ENCODE results near the gene ATG101.
"Not testable (repeated sequence)": the region's sequence is repeated elsewhere in the genome, so short reads cannot be mapped to it uniquely, and the experiment has no call there.

ATG101 gene

DNA sequence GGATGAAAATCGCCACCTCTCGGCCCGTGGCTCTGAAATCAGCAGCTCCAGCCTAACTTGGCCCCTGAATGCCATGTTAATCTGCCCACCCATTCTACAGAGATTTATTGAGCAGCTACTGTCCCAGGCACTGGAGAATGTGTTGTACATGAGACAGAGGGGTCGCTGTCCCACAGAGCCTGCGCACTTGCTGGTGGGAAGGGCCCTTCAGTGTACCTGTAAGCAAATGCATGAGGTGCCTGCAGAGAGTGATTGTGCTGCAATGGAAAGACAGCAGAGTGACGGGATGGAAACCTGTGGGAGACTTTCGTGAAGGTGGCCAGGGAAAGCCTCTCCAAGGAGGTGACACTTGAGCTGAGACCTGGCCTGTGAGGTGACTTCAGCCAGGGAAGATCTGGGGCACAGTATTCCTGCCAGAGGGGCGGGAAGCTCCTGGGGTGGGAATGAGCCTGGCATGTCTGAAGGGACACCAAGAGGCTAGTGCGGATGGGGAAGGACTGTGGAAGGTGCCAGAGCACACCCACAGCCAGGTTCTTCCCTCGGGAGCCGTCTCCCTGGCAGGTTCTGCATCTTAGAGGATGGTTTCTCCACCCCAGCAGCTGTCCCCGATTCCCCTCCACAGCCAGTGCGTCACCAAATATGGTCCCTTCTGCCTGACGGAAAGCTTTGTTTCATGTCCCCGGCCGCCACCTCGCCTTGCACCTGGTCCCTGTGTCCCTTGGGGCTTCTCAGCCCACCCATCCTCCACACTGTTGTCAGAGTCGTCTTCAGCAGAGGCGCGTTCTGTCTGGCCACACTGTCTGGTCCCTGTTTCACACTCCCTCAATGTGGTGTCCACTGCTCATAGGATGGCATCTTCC is 18.4 kb downstream of the ATG101 start:
- Histone ChIP-seq H3K36me3 (no peaks in the 10 kb centered on the region), H3K9me3 (replicated peaks in 1 of 11) (no peaks in the 10 kb centered on the region), H3K4me2 (peak overlapping the region in 8 of 11 experiments; percentile 48 to 86 (median 71); a peak in 15 of 22 replicates), H4K20me1 (peaks cover 0 to 1% (median under 1%) of the 10 kb centered on the region in 11 experiments; a peak in 7 of 22 replicates), H3K4me3 (no peak overlapping the region), H3K4me1 (peaks cover 0 to 48% (median 37%) of the 10 kb centered on the region in 10 experiments; a peak in 17 of 20 replicates), H3K9ac (peak overlapping the region in 2 of 11 experiments; percentile 4 to 39; a peak in 3 of 22 replicates), H3K27ac (no peak overlapping the region), H3K27me3 (peaks cover 0 to 5% (median 0%) of the 10 kb centered on the region in 11 experiments; a peak in 1 of 22 replicates)
- no peak for TF ChIP-seq Cebpa-rat (IDR thresholded peaks at IDR 0.05)

DNA sequence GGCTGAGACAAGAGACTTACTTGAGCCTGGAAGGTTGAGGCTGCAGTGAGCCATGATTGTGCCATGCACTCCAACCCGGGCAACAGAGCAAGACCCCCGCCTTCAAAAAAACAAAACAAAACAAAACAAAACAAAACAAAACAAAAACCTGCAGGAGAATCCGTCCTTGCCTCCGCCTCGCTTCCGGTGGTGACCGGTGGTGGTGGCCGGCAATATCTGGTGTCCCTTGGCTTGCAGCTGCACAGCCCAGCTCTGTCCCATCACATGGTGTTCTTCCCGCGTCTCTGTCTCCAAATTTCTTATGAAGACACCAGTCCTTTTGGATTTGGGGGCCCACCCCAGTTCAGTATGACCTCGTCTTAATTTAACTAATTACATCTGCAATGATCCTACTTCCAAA is 19.7 kb downstream of the ATG101 start:
- no peaks in the 10 kb centered on the region for H3K9me3 ChIP-seq (replicated peaks in 1 of 11)
- H3K36me3 ChIP-seq = no peaks in the 10 kb centered on the region
- peaks cover 0 to 39% (median 26%) of the 10 kb centered on the region in 10 experiments; a peak in 16 of 20 replicates for H3K4me1 ChIP-seq
- H3K9ac ChIP-seq = no peak overlapping the region
- no peaks in the 10 kb centered on the region; a peak in 1 of 22 replicates for H4K20me1 ChIP-seq
- TF ChIP-seq Cebpa-rat (IDR thresholded peaks at IDR 0.05) = no peak
- H3K27me3 ChIP-seq = peaks cover 0 to 5% (median 0%) of the 10 kb centered on the region in 11 experiments; a peak in 1 of 22 replicates
- H3K4me2 ChIP-seq = peak overlapping the region in 1 of 11 experiments; percentile 79; a peak in 1 of 22 replicates
- H3K27ac ChIP-seq = no peak overlapping the region
- H3K4me3 ChIP-seq = no peak overlapping the region

DNA sequence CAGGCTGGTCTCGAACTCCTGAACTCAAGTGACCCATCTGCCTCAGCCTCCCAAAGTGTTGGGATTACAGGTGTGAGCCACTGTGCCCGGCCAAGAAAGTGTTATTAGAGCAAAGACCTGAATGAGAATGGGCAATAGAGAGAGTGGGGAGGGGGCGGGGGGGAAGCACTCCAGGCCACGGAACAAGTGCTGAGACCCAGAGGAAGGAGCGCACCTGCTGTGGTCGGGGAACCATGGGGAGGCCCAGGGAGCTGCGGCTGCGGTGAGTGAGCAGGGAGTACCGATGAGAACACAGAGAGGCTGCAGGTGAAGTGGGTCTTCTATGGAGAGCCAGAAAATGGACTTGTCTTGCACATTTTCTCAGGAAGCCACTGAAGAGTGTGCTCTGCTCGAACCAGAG is 20.5 kb downstream of the ATG101 start:
- Histone ChIP-seq H3K27ac (no peak overlapping the region), H4K20me1 (no peaks in the 10 kb centered on the region; a peak in 1 of 22 replicates), H3K4me1 (peaks cover 0 to 31% (median 18%) of the 10 kb centered on the region in 10 experiments; a peak in 16 of 20 replicates), H3K4me3 (no peak overlapping the region), H3K4me2 (no peak overlapping the region), H3K9me3 (replicated peaks in 1 of 11) (no peaks in the 10 kb centered on the region), H3K36me3 (no peaks in the 10 kb centered on the region), H3K27me3 (peaks cover 0 to 5% (median 0%) of the 10 kb centered on the region in 11 experiments; a peak in 1 of 22 replicates), H3K9ac (no peak overlapping the region)
- no peak for TF ChIP-seq Cebpa-rat (IDR thresholded peaks at IDR 0.05)

DNA sequence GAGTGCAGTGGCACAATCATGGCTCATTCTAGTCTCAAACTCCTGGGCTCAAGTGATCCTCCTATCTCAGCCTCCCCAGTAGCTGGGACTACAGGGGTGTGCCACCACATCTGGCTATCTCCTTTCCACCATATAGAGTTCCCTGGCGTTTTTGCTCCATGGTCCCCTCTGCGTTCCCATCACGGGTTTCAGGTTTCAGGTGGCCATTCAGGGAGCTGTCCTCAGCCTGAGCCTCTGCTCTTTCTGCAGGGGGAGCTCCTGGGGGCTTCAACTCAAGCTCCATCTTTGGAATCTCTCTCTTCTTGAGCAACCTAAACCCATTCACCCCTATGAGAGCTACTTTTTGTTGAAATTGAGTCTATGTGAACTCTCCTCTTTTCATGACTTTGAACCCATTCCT is 21.3 kb downstream of the ATG101 start:
- Histone ChIP-seq H3K4me2 (no peak overlapping the region), H4K20me1 (no peaks in the 10 kb centered on the region; a peak in 1 of 22 replicates), H3K27me3 (peaks cover 0 to 5% (median 0%) of the 10 kb centered on the region in 11 experiments; a peak in 1 of 22 replicates), H3K4me3 (no peak overlapping the region), H3K27ac (no peak overlapping the region), H3K9me3 (replicated peaks in 1 of 11) (no peaks in the 10 kb centered on the region), H3K36me3 (no peaks in the 10 kb centered on the region), H3K9ac (no peak overlapping the region), H3K4me1 (peaks cover 0 to 26% (median 18%) of the 10 kb centered on the region in 10 experiments; a peak in 16 of 20 replicates)
- no peak for TF ChIP-seq Cebpa-rat (IDR thresholded peaks at IDR 0.05)

DNA sequence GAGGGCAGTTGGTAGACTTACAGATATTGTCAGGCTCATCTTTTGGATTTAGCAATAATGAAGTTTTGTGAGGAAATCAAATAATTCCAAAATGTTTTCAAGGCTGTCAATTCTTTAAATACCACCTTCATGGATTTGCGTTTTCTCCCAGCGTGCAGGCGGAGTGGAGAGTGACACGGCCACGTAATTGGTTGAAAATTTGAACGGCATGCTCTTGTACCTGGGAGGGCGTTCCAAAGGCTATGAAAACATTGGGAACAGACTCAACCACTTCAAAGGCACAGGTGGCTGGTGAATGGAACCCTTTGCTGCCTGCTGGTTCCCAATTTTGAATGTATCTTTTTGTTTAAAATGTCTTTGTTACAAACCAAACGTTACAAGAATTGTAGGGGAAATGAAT is 22.1 kb downstream of the ATG101 start:
- Histone ChIP-seq H3K27me3 (peaks cover 0 to 5% (median 0%) of the 10 kb centered on the region in 11 experiments; a peak in 1 of 22 replicates), H4K20me1 (no peaks in the 10 kb centered on the region; a peak in 1 of 22 replicates), H3K36me3 (no peaks in the 10 kb centered on the region), H3K27ac (no peak overlapping the region), H3K4me1 (peaks cover 0 to 23% (median 18%) of the 10 kb centered on the region in 10 experiments; a peak in 16 of 20 replicates), H3K4me2 (no peak overlapping the region), H3K4me3 (no peak overlapping the region), H3K9ac (no peak overlapping the region), H3K9me3 (replicated peaks in 1 of 11) (no peaks in the 10 kb centered on the region)
- no peak for TF ChIP-seq Cebpa-rat (IDR thresholded peaks at IDR 0.05)

GRCh38 chr12:52093346-52093745 is 23.6 kb downstream of the ATG101 start:
- Histone ChIP-seq H3K36me3 (no peaks in the 10 kb centered on the region), H3K27me3 (no peaks in the 10 kb centered on the region), H3K9me3 (replicated peaks in 1 of 11) (no peaks in the 10 kb centered on the region), H4K20me1 (no peaks in the 10 kb centered on the region; a peak in 1 of 22 replicates), H3K9ac (no peak overlapping the region), H3K4me1 (peaks cover 0 to 12% (median 9%) of the 10 kb centered on the region in 10 experiments; a peak in 14 of 20 replicates), H3K27ac (no peak overlapping the region), H3K4me2 (no peak overlapping the region), H3K4me3 (no peak overlapping the region)
- TF ChIP-seq Cebpa-rat (IDR thresholded peaks at IDR 0.05) = no peak

DNA sequence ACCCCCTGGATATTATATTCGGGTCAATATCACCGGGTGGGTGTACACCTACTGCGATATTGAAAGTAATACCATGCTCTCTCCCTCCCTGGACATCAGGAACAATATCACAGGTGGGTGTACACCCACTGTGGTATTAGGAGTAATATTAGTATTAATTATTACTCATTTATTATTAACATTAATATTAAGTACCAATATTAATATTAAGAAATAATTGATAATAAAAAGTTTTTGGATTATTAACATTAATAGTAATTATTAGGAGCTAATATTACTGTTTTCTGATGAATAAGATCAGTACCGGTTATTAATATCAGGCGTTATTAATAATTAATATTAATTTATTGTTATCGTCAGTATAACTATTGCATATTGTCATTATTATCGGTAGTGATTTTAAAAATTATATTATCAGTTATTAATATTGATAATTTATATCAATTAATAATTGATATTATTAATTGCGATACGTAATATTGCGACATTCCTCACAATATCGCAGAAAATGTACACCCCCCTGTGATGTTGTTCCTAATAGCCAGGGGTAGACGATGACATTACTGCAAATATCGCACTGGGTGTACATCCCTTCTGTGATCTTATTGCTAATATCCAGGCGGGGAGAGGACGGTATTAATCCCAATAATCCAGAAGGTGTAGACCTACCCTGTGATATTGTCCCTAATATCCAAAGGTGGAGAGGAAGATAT is 26.7 kb downstream of the ATG101 start:
- Histone ChIP-seq H3K4me2 (no peak overlapping the region), H3K27ac (no peak overlapping the region), H3K27me3 (no peaks in the 10 kb centered on the region), H3K9ac (no peak overlapping the region), H3K36me3 (no peaks in the 10 kb centered on the region), H3K9me3 (replicated peaks in 1 of 11) (no peaks in the 10 kb centered on the region), H3K4me3 (no peak overlapping the region), H3K4me1 (no peaks in the 10 kb centered on the region), H4K20me1 (no peaks in the 10 kb centered on the region)
- peak in 3 of 11 experiments; percentile 42 to 55 (median 50); a peak in 2 of 22 replicates for TF ChIP-seq Cebpa-rat (IDR thresholded peaks at IDR 0.05)

- Histone ChIP-seq H3K27ac (no peak overlapping the region), H3K9me3 (replicated peaks in 1 of 11) (no peaks in the 10 kb centered on the region), H3K36me3 (no peaks in the 10 kb centered on the region), H3K4me2 (no peak overlapping the region), H4K20me1 (no peaks in the 10 kb centered on the region), H3K9ac (no peak overlapping the region), H3K27me3 (no peaks in the 10 kb centered on the region), H3K4me1 (no peaks in the 10 kb centered on the region), H3K4me3 (no peak overlapping the region)
- TF ChIP-seq Cebpa-rat (IDR thresholded peaks at IDR 0.05) = no peak
These were observed 27.4 kb downstream of the ATG101 start for GRCh38 chr12:52097045-52097666.

DNA sequence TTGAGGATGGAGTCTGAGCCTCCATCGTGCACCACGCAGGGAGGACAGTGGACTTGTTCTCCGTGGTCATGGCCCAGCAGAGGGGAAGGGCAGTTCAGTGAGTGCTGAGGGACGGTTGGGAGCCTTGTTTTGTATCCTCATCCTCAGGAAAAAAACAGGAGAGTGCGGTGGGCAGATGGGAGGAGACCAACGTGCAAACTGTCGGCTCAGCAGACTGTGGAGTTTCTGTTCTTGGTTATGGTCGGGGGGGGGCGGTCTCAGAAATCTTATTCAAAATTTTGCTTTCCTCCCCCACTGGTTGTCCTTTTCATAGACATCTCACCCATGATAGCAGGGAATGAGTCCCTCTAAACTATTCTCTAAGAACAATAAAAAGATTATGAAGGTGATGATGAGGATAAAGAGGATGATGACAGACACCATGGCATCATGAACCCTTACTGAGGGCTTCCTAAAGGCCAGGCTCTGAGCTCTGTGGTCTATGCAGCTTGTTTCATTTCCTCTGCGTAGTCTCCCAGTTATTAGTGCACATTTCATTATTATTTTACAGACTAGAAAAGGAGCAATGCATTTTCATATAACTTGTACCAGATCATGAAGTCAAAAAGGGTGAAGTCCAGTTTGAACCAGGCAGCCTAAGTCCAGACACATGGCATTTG is 34.8 kb downstream of the ATG101 start:
- not testable (repeated sequence) for H4K20me1 ChIP-seq; H3K9ac ChIP-seq; H3K9me3 ChIP-seq (replicated peaks in 1 of 11); H3K36me3 ChIP-seq; H3K4me3 ChIP-seq
- Histone ChIP-seq H3K4me1 (peaks cover 0 to 25% (median 15%) of the 10 kb centered on the region in 10 experiments; a peak in 13 of 20 replicates), H3K27me3 (peaks cover 0 to 19% (median 11%) of the 10 kb centered on the region in 11 experiments; a peak in 10 of 22 replicates), H3K4me2 (peak overlapping the region; percentile 10 to 81 (median 43); a peak in 18 of 22 replicates), H3K27ac (0 out of 22 replicates have a peak overlapping the region, but pooled peaks of 1 of the 11 experiments have one; percentile 8)

DNA sequence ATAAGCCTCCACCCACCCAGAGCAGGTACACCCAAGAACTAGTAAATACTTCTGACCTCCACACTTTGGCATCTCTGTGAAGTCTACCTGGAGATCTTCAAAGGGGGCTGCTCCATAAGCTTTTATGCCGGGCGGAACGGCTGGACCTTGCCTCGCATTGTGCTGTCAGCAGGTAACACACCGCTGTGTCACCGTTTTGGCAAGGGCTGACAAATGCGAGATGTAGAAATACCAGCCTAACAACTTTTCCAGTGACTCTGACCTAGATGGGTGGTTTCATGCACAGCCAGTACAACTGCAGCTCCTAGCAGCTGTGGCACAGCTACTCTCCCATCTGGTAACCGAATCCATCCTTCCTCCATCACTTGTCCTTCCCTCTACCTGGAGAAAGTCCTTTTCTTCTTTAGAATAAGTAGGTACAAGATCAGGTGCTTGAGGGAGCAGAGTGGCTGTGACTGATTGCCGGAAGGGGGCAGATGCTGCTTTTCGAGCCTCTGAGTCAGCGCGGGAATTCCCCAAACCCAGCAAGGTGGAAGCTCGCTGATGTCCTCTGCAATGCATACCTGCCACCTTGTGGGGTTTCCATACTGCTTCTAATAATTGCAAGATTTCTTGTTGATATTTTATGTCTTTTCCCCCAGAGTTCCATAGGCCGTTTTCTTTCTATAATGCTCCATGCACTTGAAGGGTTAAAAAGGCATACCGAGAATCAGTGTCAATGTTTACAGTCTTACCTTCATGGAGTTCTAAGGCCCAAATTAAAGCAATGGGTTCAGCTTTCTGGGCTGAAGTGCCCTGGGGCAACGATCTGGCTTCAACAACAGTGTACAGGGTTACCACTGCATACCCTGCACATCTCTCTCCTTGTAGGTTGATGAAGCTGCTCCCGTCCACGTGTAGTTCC is 46.7 kb downstream of the ATG101 start:
- H3K9ac ChIP-seq, H3K27ac ChIP-seq, H4K20me1 ChIP-seq, H3K4me3 ChIP-seq, H3K27me3 ChIP-seq, H3K36me3 ChIP-seq: not testable (repeated sequence)
- Histone ChIP-seq H3K4me2 (peak overlapping the region in 1 of 11 experiments; percentile 95; a peak in 1 of 22 replicates), H3K4me1 (peaks cover 37 to 47% (median 42%) of the 10 kb centered on the region in 10 experiments), H3K9me3 (replicated peaks in 1 of 11) (peaks cover 8 to 22% (median 16%) of the 10 kb centered on the region in 11 experiments; a peak in 18 of 22 replicates)

Measured in BLaER1 treated with 17β-estradiol and CSF1 and Interleukin-3, amounts not matched to agents 10 nM and 100 nM (cell line).